Esophagus squamous epithelium (tissue), 5 donors: ENCODE results near the gene PLEKHN1. TPM values are rescaled to one million over a fixed set of nuclear protein-coding genes. Genes with fewer than 3 reads are reported as not detected.
"Not testable (repeated sequence)": the region's sequence is repeated elsewhere in the genome, so short reads cannot be mapped to it uniquely, and the experiment has no call there.

Source experiments
- DNase-seq: peaks from one replicate; lab custom pipeline; 2025; lab: John Stamatoyannopoulos, UW
- H3K27ac ChIP-seq, 4 donors: fragments of 200-600 bp; sonication (generic); one replicate each; pipeline ENCODE4 v1.5.1; 2016 to 2019; ENCODE audit warnings: mild to moderate bottlenecking in 1 of 4
- H3K27me3 ChIP-seq, 4 donors: fragments of 200-600 bp; sonication (generic); 1 replicate in 3 of 4; 2 replicates in 1 of 4; pipeline versions ENCODE4 v1.5.1 to v1.6.0; 2017 to 2021; ENCODE audit warnings: antibody characterized with exemption in 1 of 4
- H3K36me3 ChIP-seq, 3 donors: fragments of 200-600 bp; sonication (generic); one replicate each; pipeline ENCODE4 v1.5.1; 2016 to 2019
- H3K4me1 ChIP-seq, 3 donors: fragments of 200-600 bp; sonication (generic); one replicate each; pipeline ENCODE4 v1.5.1; 2017 to 2019
- H3K4me3 ChIP-seq, 4 donors: fragments of 200-600 bp; sonication (generic); 1 replicate in 3 of 4; 2 replicates in 1 of 4; pipeline ENCODE4 v1.5.1; 2016 to 2019; ENCODE audit warnings: mild to moderate bottlenecking in 2 of 4, moderate library complexity in 1 of 4
- H3K9me3 ChIP-seq, 3 donors: fragments of 200-600 bp; sonication (generic); one replicate each; pipeline ENCODE4 v1.5.1; 2016 to 2019
- POLR2A ChIP-seq, 4 donors: fragments of 450-650 bp; IDR thresholded peaks; one replicate each; pipeline ENCODE4 v1.6.1; 2017; ENCODE audit warnings: antibody characterized with exemption in 4 of 4, mild to moderate bottlenecking in 4 of 4, moderate library complexity in 3 of 4
- WGBS, 2 donors: methylation state at CpG; one replicate each; pipeline ENCODE4 v1.1.5; 2018; 5-methylcytosine and 5-hydroxymethylcytosine counted together
- intact Hi-C: fragments of 100-400 bp; cut with DNase I; formaldehyde crosslinking; loops from one replicate; pipeline ENCODE4 v1.15.0; 2022
- total RNA-seq, 4 donors: library from RNA; depleted of rRNA; stranded (reverse); fragments of >200 nt; gene quantifications; one replicate each; pipeline ENCODE4 v1.1.0, GENCODE V29; 2016
- TF ChIP-seq, protein P1 (sequence below), 6 experiments: fragments of 450-650 bp in 4 of 6; fragments of 200-600 bp in 2 of 6; sonication (generic) in 2 of 6; IDR thresholded peaks; one replicate each; pipeline ENCODE4 v1.5.1; 2016 to 2019; ENCODE audit warnings: antibody characterized with exemption in 6 of 6, mild to moderate bottlenecking in 4 of 6, moderate library complexity in 4 of 6
- donor health status: DM: yes; HTN: yes; CAD: no.

The PLEKHN1 gene
- total RNA-seq, 4 donors from 2014 or later: 16.8 to 39.6 (median 23.4) TPM

- Histone ChIP-seq H3K4me1 (peaks cover 0 to 24% (median 0%) of the 10 kb centered on the region in 3 donors), H3K27me3 (peaks cover 0 to 86% (median 3%) of the 10 kb centered on the region in 4 donors), H3K9me3 (no peaks in the 10 kb centered on the region), H3K27ac (no peak overlapping the region), H3K4me3 (no peak overlapping the region), H3K36me3 (no peaks in the 10 kb centered on the region)
- intact Hi-C loops: loop anchor here (5.0 kb wide), 1 partner anchor 79 kb away; no protein-coding TSS in a partner anchor
- no peak for DNase-seq
- WGBS, 2 donors: 52 to 66% methylated on average over 13 to 38 of the region's 43 CpGs
- TF ChIP-seq POLR2A (IDR thresholded peaks at IDR 0.05): no peak
- TF ChIP-seq, protein P1, sequence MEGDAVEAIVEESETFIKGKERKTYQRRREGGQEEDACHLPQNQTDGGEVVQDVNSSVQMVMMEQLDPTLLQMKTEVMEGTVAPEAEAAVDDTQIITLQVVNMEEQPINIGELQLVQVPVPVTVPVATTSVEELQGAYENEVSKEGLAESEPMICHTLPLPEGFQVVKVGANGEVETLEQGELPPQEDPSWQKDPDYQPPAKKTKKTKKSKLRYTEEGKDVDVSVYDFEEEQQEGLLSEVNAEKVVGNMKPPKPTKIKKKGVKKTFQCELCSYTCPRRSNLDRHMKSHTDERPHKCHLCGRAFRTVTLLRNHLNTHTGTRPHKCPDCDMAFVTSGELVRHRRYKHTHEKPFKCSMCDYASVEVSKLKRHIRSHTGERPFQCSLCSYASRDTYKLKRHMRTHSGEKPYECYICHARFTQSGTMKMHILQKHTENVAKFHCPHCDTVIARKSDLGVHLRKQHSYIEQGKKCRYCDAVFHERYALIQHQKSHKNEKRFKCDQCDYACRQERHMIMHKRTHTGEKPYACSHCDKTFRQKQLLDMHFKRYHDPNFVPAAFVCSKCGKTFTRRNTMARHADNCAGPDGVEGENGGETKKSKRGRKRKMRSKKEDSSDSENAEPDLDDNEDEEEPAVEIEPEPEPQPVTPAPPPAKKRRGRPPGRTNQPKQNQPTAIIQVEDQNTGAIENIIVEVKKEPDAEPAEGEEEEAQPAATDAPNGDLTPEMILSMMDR (IDR thresholded peaks at IDR 0.05): no peak
Observed at GRCh38 chr1:982765-983436, 16.6 kb downstream of the PLEKHN1 start.

DNA sequence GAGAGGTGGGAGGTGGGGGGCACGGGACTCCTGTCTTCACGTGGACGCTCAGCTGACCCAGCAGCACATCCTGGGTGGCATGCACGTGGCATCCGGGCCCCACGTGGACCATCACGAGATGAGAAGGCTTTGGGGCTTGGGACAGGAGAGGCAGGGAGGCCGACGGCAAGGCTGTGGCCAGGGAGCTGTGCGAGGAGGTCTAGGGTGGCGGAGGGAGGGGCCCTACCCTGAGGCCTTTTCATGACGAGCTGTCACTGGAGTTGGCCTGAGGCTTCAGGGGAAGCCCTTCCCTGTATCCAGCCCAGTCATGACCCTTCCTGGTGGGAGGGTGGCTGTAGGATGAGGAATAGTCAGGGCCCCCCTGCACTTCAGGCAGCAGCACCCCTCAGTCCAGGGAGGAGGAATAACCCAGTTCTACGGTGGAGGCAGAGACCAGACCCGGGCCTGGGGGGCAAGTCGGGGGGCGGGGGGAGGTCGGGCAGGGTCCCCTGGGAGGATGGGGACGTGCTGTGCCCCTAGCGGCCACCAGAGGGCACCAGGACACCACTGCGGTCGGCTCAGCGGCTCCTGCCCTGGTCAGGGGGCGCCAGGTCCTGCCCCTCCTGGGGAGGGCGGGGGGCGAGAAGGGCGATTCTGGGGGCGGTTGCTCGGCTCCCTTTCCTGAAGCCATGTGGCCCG, 17.7 kb downstream of the PLEKHN1 start:
- peaks cover 0 to 76% (median 3%) of the 10 kb centered on the region in 4 donors for H3K27me3 ChIP-seq
- H3K9me3 ChIP-seq: no peaks in the 10 kb centered on the region
- H3K36me3 ChIP-seq: no peaks in the 10 kb centered on the region
- H3K4me1 ChIP-seq: peaks cover 0 to 24% (median 0%) of the 10 kb centered on the region in 3 donors
- 0 to 12% methylated on average over 7 to 10 of the region's 29 CpGs for WGBS, 2 donors
- no peak for DNase-seq
- intact Hi-C loops: loop anchor here (5.0 kb wide), 1 partner anchor 78 kb away; no protein-coding TSS in a partner anchor
- H3K27ac ChIP-seq: no peak overlapping the region
- TF ChIP-seq POLR2A (IDR thresholded peaks at IDR 0.05): no peak
- TF ChIP-seq, protein P1 (IDR thresholded peaks at IDR 0.05): peak; percentile 54 to 96 (median 68)
- H3K4me3 ChIP-seq: peak overlapping the region in 1 of 4 donors; percentile 28

- whole genome bisulfite sequencing, 2 donors: 41 to 54% methylated on average over 12 of the region's 12 CpGs
- peaks cover 0 to 24% (median 0%) of the 10 kb centered on the region in 3 donors for H3K4me1 ChIP-seq
- TF ChIP-seq POLR2A (IDR thresholded peaks at IDR 0.05): no peak
- TF ChIP-seq, protein P1 (IDR thresholded peaks at IDR 0.05): peak in 1 of 6 experiments; percentile 10
- H3K27me3 ChIP-seq: peaks cover 0 to 72% (median 3%) of the 10 kb centered on the region in 4 donors
- peak overlapping the region in 1 of 4 donors; percentile 28 for H3K4me3 ChIP-seq
- no peaks in the 10 kb centered on the region for H3K9me3 ChIP-seq
- DNase-seq: no peak
- no peak overlapping the region for H3K27ac ChIP-seq
- H3K36me3 ChIP-seq: no peaks in the 10 kb centered on the region
- intact Hi-C loops: loop anchor here (5.0 kb wide), 1 partner anchor 78 kb away; no protein-coding TSS in a partner anchor
Observed at GRCh38 chr1:984476-984814, 18.2 kb downstream of the PLEKHN1 start.

- H3K27me3 ChIP-seq: peaks cover 0 to 77% (median 3%) of the 10 kb centered on the region in 4 donors
Observed at GRCh38 chr1:985126-985525, 18.8 kb downstream of the PLEKHN1 start.

GRCh38 chr1:988061-988460, 21.8 kb downstream of the PLEKHN1 start:
- intact Hi-C loops, H3K27ac ChIP-seq, H3K4me1 ChIP-seq, H3K36me3 ChIP-seq, H3K4me3 ChIP-seq, DNase-seq: not testable (repeated sequence)
- H3K9me3 ChIP-seq: peaks cover 0 to 14% (median 6%) of the 10 kb centered on the region in 3 donors
- H3K27me3 ChIP-seq: peaks cover 0 to 68% (median 3%) of the 10 kb centered on the region in 4 donors
- 66 to 75% methylated on average over 5 of the region's 5 CpGs for WGBS, 2 donors

More at GRCh38 chr1:985126-985525, 18.8 kb downstream of the PLEKHN1 start:
- no peak for TF ChIP-seq POLR2A (IDR thresholded peaks at IDR 0.05)
- TF ChIP-seq, protein P1 (IDR thresholded peaks at IDR 0.05): no peak
- intact Hi-C loops: no loop called here
- H3K4me1 ChIP-seq: peaks cover 0 to 17% (median 0%) of the 10 kb centered on the region in 3 donors
- H3K27ac ChIP-seq: no peak overlapping the region
- no peak for DNase-seq
- WGBS, 2 donors: 76 to 77% methylated on average over 12 to 13 of the region's 13 CpGs
- H3K9me3 ChIP-seq: no peaks in the 10 kb centered on the region
- no peak overlapping the region for H3K4me3 ChIP-seq
- no peaks in the 10 kb centered on the region for H3K36me3 ChIP-seq

GRCh38 chr1:991275-991674, 25.0 kb downstream of the PLEKHN1 start:
- peaks cover 0 to 14% (median 6%) of the 10 kb centered on the region in 3 donors for H3K9me3 ChIP-seq
- WGBS, 2 donors: 67 to 89% methylated on average over 6 of the region's 6 CpGs
- H3K27ac ChIP-seq, H3K36me3 ChIP-seq, DNase-seq, H3K4me1 ChIP-seq, H3K4me3 ChIP-seq, intact Hi-C loops: not testable (repeated sequence)
- peaks cover 0 to 63% (median 0%) of the 10 kb centered on the region in 4 donors for H3K27me3 ChIP-seq
